Tibial artery (tissue), 4 donors: ENCODE results near the gene KYAT1.

ENCODE experiments used
- DNase-seq, 2 donors: peaks; one replicate each; pipeline ENCODE4 v3.0.0-alpha.2; 2019
- H3K27ac ChIP-seq, 2 donors: fragments of 200-600 bp; sonication (generic) in 1 of 2; 1 replicate in 1 of 2; 2 replicates in 1 of 2; pipeline ENCODE4 v1.5.1; 2018 to 2019; ENCODE audit warnings: mild to moderate bottlenecking in 1 of 2
- H3K27me3 ChIP-seq, 2 donors: fragments of 200-600 bp; sonication (generic) in 1 of 2; one replicate each; pipeline versions ENCODE4 v1.5.1 to v1.6.0; 2016 to 2019
- H3K36me3 ChIP-seq, 3 donors: fragments of 200-600 bp; sonication (generic) in 2 of 3; one replicate each; pipeline ENCODE4 v1.5.1; 2016 to 2019; ENCODE audit warnings: mild to moderate bottlenecking in 2 of 3
- H3K4me1 ChIP-seq, 4 donors: fragments of 200-600 bp; sonication (generic) in 2 of 4; 1 replicate in 3 of 4; 2 replicates in 1 of 4; pipeline ENCODE4 v1.5.1; 2016 to 2019
- H3K4me3 ChIP-seq, 2 donors: fragments of 200-600 bp; sonication (generic) in 1 of 2; 1 replicate in 1 of 2; 2 replicates in 1 of 2; pipeline ENCODE4 v1.5.1; 2018 to 2019; ENCODE audit warnings: mild to moderate bottlenecking in 2 of 2
- H3K9me3 ChIP-seq, 3 donors: fragments of 200-600 bp; sonication (generic) in 1 of 3; one replicate each; pipeline ENCODE4 v1.5.1; 2016 to 2019
- CTCF ChIP-seq, 2 experiments: fragments of 200-600 bp in 1 of 2; fragments of 450-650 bp in 1 of 2; IDR thresholded peaks; one replicate each; pipeline ENCODE4 v1.5.1; 2017 to 2019; ENCODE audit warnings: antibody characterized with exemption in 2 of 2, mild to moderate bottlenecking in 1 of 2, moderate library complexity in 1 of 2
- intact Hi-C: fragments of 100-400 bp; cut with DNase I; formaldehyde crosslinking; loops from one replicate; pipeline ENCODE4 v1.15.0; 2023; ENCODE audit warnings: low total_unique reads

The KYAT1 gene

GRCh38 chr9:128906741-128907140 is 25.0 kb upstream of the KYAT1 start:
- Histone ChIP-seq H3K9me3 (no peaks in the 10 kb centered on the region), H3K27me3 (no peaks in the 10 kb centered on the region), H3K4me3 (no peak overlapping the region), H3K27ac (peak overlapping the region in 1 of 2 donors; percentile 35), H3K36me3 (peaks cover 38 to 55% (median 46%) of the 10 kb centered on the region in 3 donors), H3K4me1 (peaks cover 0 to 70% (median 58%) of the 10 kb centered on the region in 4 donors)
- no peak for TF ChIP-seq CTCF (IDR thresholded peaks at IDR 0.05)
- intact Hi-C loops: no loop called here
- no peak for DNase-seq

GRCh38 chr9:128905964-128906363 is 24.2 kb upstream of the KYAT1 start:
- Histone ChIP-seq H3K4me1 (peaks cover 0 to 70% (median 54%) of the 10 kb centered on the region in 4 donors), H3K9me3 (no peaks in the 10 kb centered on the region), H3K36me3 (peaks cover 38 to 58% (median 46%) of the 10 kb centered on the region in 3 donors), H3K4me3 (no peak overlapping the region), H3K27me3 (no peaks in the 10 kb centered on the region), H3K27ac (peak overlapping the region; percentile 80 to 83)
- no peak for TF ChIP-seq CTCF (IDR thresholded peaks at IDR 0.05)
- intact Hi-C loops: no loop called here
- no peak for DNase-seq

GRCh38 chr9:128903871-128904620 is 22.3 kb upstream of the KYAT1 start:
- no peak for DNase-seq
- Histone ChIP-seq H3K27ac (peak overlapping the region; percentile 80 to 83), H3K36me3 (peaks cover 25 to 49% (median 41%) of the 10 kb centered on the region in 3 donors), H3K27me3 (no peaks in the 10 kb centered on the region), H3K4me3 (no peak overlapping the region), H3K9me3 (no peaks in the 10 kb centered on the region), H3K4me1 (peaks cover 0 to 69% (median 41%) of the 10 kb centered on the region in 4 donors)
- no peak for TF ChIP-seq CTCF (IDR thresholded peaks at IDR 0.05)
- intact Hi-C loops: no loop called here

- Histone ChIP-seq H3K27me3 (no peaks in the 10 kb centered on the region), H3K9me3 (no peaks in the 10 kb centered on the region), H3K36me3 (peaks cover 24 to 49% (median 41%) of the 10 kb centered on the region in 3 donors), H3K4me1 (peaks cover 0 to 72% (median 45%) of the 10 kb centered on the region in 4 donors), H3K27ac (peak overlapping the region; percentile 80 to 83), H3K4me3 (no peak overlapping the region)
- intact Hi-C loops: no loop called here
- no peak for TF ChIP-seq CTCF (IDR thresholded peaks at IDR 0.05)
- no peak for DNase-seq
Measured at GRCh38 chr9:128903079-128903461, 21.3 kb upstream of the KYAT1 start.

GRCh38 chr9:128902351-128903078 is 20.8 kb upstream of the KYAT1 start:
- Histone ChIP-seq H3K27me3 (no peaks in the 10 kb centered on the region), H3K4me3 (no peak overlapping the region), H3K27ac (peak overlapping the region; percentile 80 to 83), H3K36me3 (peaks cover 21 to 49% (median 39%) of the 10 kb centered on the region in 3 donors), H3K4me1 (peaks cover 0 to 72% (median 45%) of the 10 kb centered on the region in 4 donors), H3K9me3 (no peaks in the 10 kb centered on the region)
- no peak for TF ChIP-seq CTCF (IDR thresholded peaks at IDR 0.05)
- DNase-seq: peak; percentile 47 to 91
- intact Hi-C loops: no loop called here
